Memory B cell (primary cell): Measurements from ENCODE around the gene MIB2.

Source experiments
- ATAC-seq: fragments of 150-1000 bp; cut with Tn5 transposase; 2 replicates; pipeline ENCODE4 v1.10.0; 2021; ENCODE audit warnings: low read depth, mild to moderate bottlenecking, moderate library complexity
- DNase-seq, 2 donors: peaks; one replicate each; pipeline ENCODE4 v3.0.0; 2022; ENCODE audit warnings: low spot score in 2 of 2
- H3K27ac Mint-ChIP-seq: one replicate; pipeline ENCODE4 v1.8.0; 2022; ENCODE audit warnings: mild to moderate bottlenecking, moderate library complexity, mixed read lengths
- H3K27me3 Mint-ChIP-seq: one replicate; pipeline ENCODE4 v1.8.0; 2022; ENCODE audit warnings: mixed read lengths
- H3K36me3 Mint-ChIP-seq: one replicate; pipeline ENCODE4 v1.8.0; 2022; ENCODE audit warnings: mild to moderate bottlenecking, mixed read lengths
- H3K4me1 Mint-ChIP-seq: one replicate; pipeline ENCODE4 v1.8.0; 2022; ENCODE audit warnings: mixed read lengths
- H3K4me3 Mint-ChIP-seq: one replicate; pipeline ENCODE4 v1.8.0; 2022; ENCODE audit warnings: mild to moderate bottlenecking, moderate library complexity, mixed read lengths
- H3K9me3 Mint-ChIP-seq: one replicate; pipeline ENCODE4 v1.8.0; 2022; ENCODE audit warnings: mixed read lengths

The MIB2 gene

GRCh38 chr1:1602304-1602967 lies 12.9 kb upstream of the MIB2 start:
- Mint-ChIP-seq H3K27ac (no peak overlapping the region), H3K36me3 (no peaks in the 10 kb centered on the region), H3K4me1 (peaks cover 11% of the 10 kb centered on the region), H3K9me3 (no peaks in the 10 kb centered on the region), H3K27me3 (peaks cover 9% of the 10 kb centered on the region), H3K4me3 (no peak overlapping the region)
- DNase-seq (no peak), ATAC-seq (peak; percentile 16)

DNA sequence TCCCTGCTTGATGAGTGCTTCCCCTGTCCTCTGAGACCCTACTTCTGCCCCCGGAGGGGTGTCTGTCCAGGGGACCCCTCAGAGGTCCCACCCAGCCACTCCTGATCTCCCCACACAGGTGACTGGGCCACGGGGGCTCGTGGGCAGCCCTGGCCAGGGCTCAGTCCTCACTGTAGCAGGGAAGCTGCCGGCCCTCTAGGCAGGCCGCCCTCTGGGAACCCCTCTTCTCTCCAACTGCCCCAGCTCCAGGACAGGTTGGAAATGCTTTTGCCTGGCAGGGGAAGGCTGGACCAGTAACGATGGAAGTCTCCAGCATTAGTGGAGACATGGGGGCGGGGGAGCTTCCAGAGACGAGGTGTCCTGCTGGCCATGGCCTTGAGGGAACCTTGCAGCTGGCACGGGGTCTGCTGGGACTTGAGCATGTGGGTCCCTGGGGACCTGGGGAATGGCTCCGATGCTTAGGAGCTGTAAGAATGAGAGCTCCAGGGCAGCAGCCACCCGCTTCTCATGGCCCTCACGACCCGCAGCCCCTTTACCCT lies 12.3 kb upstream of the MIB2 start:
- peaks cover 14% of the 10 kb centered on the region for H3K4me1 Mint-ChIP-seq
- H3K27me3 Mint-ChIP-seq: peaks cover 9% of the 10 kb centered on the region
- no peaks in the 10 kb centered on the region for H3K36me3 Mint-ChIP-seq
- ATAC-seq (no peak), DNase-seq (no peak)
- H3K9me3 Mint-ChIP-seq: no peaks in the 10 kb centered on the region
- H3K4me3 Mint-ChIP-seq: no peak overlapping the region
- no peak overlapping the region for H3K27ac Mint-ChIP-seq

DNA sequence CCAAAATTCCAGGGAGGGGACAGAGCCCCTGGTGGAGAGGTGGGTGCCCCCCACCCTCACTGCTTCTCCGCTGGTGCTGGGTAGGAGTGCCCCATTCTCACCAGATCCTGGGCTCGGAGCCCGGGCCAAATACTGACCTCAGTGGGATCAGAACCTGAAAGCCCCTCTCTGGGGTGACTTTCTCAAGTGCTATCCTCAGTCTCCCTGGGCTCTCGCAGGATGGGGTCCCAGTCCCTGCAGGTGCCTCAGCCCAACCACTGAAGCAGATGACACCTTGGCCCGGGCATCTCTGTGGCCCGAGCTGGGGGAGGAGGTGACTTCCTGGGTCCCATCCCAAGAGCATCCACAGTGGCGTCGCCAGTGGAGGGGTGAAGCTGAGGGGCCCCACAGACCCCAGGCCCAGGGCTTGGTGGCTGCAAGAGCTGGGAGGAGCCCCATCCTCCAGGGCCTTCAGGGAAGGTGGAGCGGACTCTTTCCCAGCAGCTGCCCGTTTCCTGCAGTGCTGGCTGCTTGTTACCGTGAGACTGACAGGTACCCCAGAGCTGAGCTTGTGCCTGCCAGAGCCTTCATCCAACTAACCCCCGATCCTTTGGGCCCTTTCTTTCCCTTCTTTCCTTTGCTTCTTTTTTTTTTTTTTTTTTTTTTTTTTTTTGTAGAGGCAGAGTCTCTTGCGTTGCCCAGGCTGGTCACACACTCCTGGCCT lies 11.5 kb upstream of the MIB2 start:
- DNase-seq (no peak), ATAC-seq (no peak)
- Mint-ChIP-seq H3K4me3 (no peak overlapping the region), H3K27ac (no peak overlapping the region), H3K36me3 (no peaks in the 10 kb centered on the region), H3K9me3 (no peaks in the 10 kb centered on the region), H3K4me1 (peaks cover 14% of the 10 kb centered on the region), H3K27me3 (peaks cover 6% of the 10 kb centered on the region)

DNA sequence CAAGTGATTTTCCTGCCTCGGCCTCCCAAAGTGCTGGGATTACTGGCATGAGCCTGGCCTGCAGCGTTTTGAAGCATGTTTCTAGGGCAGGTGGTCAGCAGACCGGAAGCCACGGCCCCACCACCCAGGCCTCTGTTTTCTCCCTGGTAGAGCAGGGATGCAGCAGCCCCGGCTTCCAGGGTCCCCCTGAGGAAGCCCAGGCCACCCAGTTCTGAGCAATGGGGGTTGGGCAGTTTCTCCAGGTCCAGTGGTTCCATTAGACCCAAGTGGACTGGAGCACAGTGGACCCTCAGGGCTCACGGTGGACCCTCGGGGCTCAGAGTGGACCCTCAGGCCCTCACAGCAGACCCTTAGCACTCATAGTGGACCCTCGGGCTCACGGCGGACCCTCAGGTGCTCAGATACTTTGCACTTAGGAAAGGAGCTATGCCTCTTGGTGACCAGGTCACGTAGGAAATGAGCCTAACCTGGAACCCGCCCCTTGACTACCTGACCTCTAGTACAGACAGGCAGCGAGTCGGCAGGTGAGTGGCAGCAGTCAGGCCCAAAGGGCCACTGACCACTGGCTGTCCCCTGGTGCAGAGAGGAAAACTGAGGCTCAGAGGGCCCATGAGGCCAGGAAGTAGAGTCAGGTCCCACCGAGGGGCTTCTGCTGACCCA lies 10.8 kb upstream of the MIB2 start:
- H3K27ac Mint-ChIP-seq: peak overlapping the region; percentile 28
- no peak overlapping the region for H3K4me3 Mint-ChIP-seq
- no peak for ATAC-seq

GRCh38 chr1:1605034-1605591 lies 10.2 kb upstream of the MIB2 start:
- H3K27ac Mint-ChIP-seq: peak overlapping the region; percentile 28
- H3K36me3 Mint-ChIP-seq: no peaks in the 10 kb centered on the region
- no peak for DNase-seq
- peaks cover 3% of the 10 kb centered on the region for H3K27me3 Mint-ChIP-seq
- H3K4me1 Mint-ChIP-seq: peaks cover 16% of the 10 kb centered on the region
- H3K9me3 Mint-ChIP-seq: no peaks in the 10 kb centered on the region
- H3K4me3 Mint-ChIP-seq: no peak overlapping the region
- ATAC-seq: no peak

More for the DNA sequence above, 10.8 kb upstream of the MIB2 start:
- no peak for DNase-seq
- Mint-ChIP-seq H3K27me3 (peaks cover 3% of the 10 kb centered on the region), H3K9me3 (no peaks in the 10 kb centered on the region), H3K36me3 (no peaks in the 10 kb centered on the region), H3K4me1 (peaks cover 14% of the 10 kb centered on the region)

DNA sequence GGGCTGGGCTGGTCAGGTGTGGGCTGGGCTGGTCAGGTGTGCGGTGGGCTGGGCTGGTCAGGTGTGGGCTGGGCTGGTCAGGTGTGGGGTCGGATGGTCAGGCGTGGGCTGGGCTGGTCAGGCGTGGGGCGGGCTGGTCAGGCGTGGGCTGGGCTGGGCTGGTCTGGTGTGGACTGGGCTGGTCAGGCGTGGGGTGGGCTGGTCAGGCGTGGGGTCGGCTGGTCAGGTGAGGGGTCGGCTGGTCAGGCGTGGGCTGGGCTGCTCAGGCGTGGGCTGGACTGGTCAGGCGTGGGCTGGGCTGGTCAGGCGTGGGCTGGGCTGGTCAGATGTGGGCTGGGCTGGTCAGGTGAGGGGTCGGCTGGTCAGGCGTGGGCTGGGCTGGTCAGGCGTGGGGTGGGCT lies 9.6 kb upstream of the MIB2 start:
- no peaks in the 10 kb centered on the region for H3K9me3 Mint-ChIP-seq
- H3K27ac Mint-ChIP-seq: no peak overlapping the region
- H3K27me3 Mint-ChIP-seq: peaks cover 3% of the 10 kb centered on the region
- no peaks in the 10 kb centered on the region for H3K36me3 Mint-ChIP-seq
- no peak for DNase-seq
- no peak overlapping the region for H3K4me3 Mint-ChIP-seq
- peaks cover 16% of the 10 kb centered on the region for H3K4me1 Mint-ChIP-seq
- no peak for ATAC-seq

- DNase-seq: no peak
- Mint-ChIP-seq H3K9me3 (no peaks in the 10 kb centered on the region), H3K36me3 (no peaks in the 10 kb centered on the region), H3K27ac (no peak overlapping the region), H3K27me3 (peaks cover 3% of the 10 kb centered on the region), H3K4me3 (no peak overlapping the region), H3K4me1 (peaks cover 16% of the 10 kb centered on the region)
- no peak for ATAC-seq
Observed at GRCh38 chr1:1606232-1606631, 9.1 kb upstream of the MIB2 start.

DNA sequence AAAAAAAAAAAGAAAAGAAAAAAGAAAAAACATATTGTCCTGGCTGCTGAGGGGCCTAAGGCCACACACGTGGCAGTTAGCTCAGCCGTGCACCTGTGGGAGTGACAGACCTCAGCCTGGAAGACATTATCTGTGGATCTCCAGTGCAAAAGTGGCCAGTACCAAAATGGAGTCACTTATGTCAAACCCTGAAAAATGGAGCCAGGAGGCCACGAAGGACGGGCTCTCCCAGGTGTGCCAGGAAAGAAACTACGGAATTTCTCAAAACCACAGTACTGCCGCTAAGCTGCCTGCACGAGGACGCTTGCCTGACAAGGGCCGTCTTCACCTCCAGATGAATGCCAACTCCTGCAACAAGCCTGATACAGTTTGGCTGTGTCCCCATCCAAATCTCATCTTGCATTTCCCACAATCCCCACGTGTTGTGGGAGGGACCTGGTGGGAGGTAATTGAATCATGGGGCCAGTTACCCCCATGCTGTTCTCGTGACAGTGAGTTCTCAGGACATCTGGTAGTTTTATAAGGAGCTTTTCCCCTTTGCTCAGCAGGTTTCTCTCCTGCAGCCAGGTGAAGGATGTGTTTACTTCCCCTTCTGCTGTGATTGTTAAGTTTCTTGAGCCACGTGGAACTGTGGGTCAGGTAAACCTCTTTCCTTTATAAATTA lies 5.3 kb upstream of the MIB2 start:
- H3K4me1 Mint-ChIP-seq: peaks cover 18% of the 10 kb centered on the region
- H3K27ac Mint-ChIP-seq: no peak overlapping the region
- no peak for ATAC-seq
- DNase-seq: no peak
- peaks cover 2% of the 10 kb centered on the region for H3K27me3 Mint-ChIP-seq
- H3K9me3 Mint-ChIP-seq: no peaks in the 10 kb centered on the region
- no peaks in the 10 kb centered on the region for H3K36me3 Mint-ChIP-seq
- H3K4me3 Mint-ChIP-seq: no peak overlapping the region

DNA sequence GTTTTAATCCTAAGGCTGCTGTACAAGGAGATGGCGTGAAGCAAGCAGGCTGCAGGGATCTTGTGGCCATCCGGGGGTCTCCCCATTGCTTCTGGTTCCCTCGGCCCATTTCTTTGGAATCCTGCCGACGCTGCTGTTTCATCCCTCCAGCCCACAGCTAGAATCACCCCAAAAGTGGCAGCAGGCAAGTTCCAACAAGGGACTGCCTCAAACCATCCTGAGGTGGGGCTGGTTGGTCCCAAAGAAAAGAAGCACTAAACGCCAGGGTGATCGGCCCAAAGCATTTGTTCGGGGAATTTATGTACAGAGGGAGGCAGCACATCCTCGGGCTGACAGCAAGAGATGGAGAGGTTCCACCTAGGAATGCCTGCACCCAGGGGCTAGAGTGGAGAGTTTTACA lies 4.5 kb upstream of the MIB2 start:
- Mint-ChIP-seq H3K36me3 (no peaks in the 10 kb centered on the region), H3K27ac (no peak overlapping the region), H3K9me3 (no peaks in the 10 kb centered on the region), H3K4me1 (peaks cover 18% of the 10 kb centered on the region), H3K4me3 (no peak overlapping the region), H3K27me3 (no peaks in the 10 kb centered on the region)
- DNase-seq: no peak
- no peak for ATAC-seq

- Mint-ChIP-seq H3K36me3 (no peaks in the 10 kb centered on the region), H3K9me3 (no peaks in the 10 kb centered on the region), H3K4me3 (no peak overlapping the region), H3K4me1 (peaks cover 14% of the 10 kb centered on the region), H3K27me3 (no peaks in the 10 kb centered on the region), H3K27ac (no peak overlapping the region)
- ATAC-seq: no peak
- DNase-seq: no peak
Observed at GRCh38 chr1:1612104-1612400, 3.2 kb upstream of the MIB2 start.

DNA sequence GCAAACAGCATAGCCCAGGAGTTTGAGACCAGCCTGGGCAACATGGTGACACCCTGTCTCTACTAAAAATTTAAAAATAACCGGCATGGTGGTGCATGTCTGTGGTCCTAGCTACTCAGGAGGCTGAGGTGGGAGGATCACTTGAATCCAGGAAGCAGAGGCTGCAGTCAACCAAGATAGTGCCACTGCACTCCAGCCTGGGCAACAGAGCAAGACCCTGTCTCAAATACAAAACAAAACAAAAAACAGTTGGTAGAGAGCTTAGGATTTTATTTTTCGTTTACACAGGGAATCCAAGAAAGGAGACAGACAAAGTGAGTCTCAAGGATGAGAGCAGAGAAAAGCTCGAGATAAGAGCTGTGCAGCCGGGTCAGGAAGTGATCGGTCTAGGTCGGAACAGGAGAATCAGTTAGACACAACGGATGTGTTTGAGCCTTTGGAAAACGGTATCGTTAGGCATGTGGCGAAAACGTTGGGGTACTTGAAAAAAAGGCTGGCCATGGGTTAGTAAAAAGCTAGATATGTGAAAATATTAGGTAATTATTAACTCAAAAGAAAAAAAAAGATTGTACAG lies 1.7 kb upstream of the MIB2 start:
- ATAC-seq (no peak), DNase-seq (no peak)
- H3K27ac Mint-ChIP-seq: peak overlapping the region; percentile 45
- H3K4me1 Mint-ChIP-seq: peaks cover 11% of the 10 kb centered on the region
- H3K9me3 Mint-ChIP-seq: no peaks in the 10 kb centered on the region
- no peaks in the 10 kb centered on the region for H3K36me3 Mint-ChIP-seq
- peak overlapping the region; percentile 75 for H3K4me3 Mint-ChIP-seq
- H3K27me3 Mint-ChIP-seq: no peaks in the 10 kb centered on the region

DNA sequence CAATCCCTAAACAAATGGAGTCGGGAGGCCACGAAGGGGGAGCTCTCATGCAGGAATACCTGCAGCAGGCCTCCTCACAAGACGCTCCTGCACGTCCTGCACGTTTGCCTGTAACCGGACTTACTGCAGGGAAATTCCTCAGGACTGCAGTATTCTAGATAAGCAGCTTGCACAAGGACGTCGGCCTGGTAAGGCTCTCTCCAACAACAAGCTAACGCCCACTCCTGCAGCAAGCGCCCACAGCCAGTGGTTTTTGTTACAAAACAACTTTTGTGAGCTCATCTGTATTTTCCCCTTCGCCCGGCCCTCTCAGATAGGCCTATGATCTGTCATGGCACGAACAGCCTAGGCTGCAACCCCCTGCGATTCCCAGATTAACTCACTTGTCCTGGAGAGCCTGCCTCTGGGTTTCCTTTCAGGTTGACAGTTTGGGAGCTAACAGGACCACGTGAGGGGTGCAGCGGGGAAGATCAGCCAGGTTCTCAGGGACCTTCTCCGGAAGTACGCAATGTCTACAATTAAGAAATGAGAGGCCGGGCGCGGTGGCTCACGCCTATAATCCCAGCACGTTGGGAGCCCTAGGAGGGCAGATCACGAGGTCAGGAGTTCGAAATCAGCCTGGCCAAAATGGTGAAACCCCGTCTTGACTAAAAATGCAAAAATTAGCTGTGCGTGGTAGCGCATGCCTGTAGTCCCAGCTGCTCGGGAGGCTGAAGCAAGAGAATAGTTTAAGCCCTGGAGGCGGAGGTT lies 921 bp upstream of the MIB2 start:
- H3K27me3 Mint-ChIP-seq: no peaks in the 10 kb centered on the region
- peak overlapping the region; percentile 99 for H3K4me3 Mint-ChIP-seq
- no peak for DNase-seq
- ATAC-seq: no peak
- H3K9me3 Mint-ChIP-seq: no peaks in the 10 kb centered on the region
- peaks cover 11% of the 10 kb centered on the region for H3K4me1 Mint-ChIP-seq
- H3K36me3 Mint-ChIP-seq: peaks cover 1% of the 10 kb centered on the region
- peak overlapping the region; percentile 96 for H3K27ac Mint-ChIP-seq

DNA sequence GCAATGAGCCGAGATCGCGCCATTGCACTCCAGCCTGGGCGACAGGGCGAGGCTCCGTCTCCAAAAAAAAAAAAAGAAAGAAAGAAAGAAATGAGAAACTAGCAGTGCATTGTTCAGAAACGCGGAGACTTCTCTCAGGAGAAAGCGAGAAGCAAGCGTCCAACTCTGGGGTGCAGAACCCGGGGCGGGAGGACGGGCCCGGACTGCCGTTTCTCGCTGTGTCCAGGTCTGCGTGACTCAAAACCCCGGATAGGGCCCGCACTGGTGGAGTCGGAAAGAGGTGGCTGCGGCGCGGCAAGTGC lies 395 bp upstream of the MIB2 start:
- Mint-ChIP-seq H3K27ac (peak overlapping the region; percentile 96), H3K4me1 (peaks cover 11% of the 10 kb centered on the region), H3K27me3 (no peaks in the 10 kb centered on the region), H3K36me3 (peaks cover 1% of the 10 kb centered on the region), H3K4me3 (peak overlapping the region; percentile 99), H3K9me3 (no peaks in the 10 kb centered on the region)
- ATAC-seq (no peak), DNase-seq (no peak)
